ENCODE data around the gene SEC11C. TPM values are rescaled to one million over a fixed set of nuclear protein-coding genes. Genes with fewer than 3 reads are reported as not detected.
A peak's percentile ranks its signal among the peaks of the same experiment; 100 is the strongest.

SEC11C gene
- polyA plus RNA-seq, 1 of the 3 experiments (the other 2 are of a cell fraction): 21.7 TPM

- WGBS (ENCODE audit: low lambda C conversion rate): 38% methylated on average over 4 of the region's 4 CpGs
- DNase-seq: no peak
- Histone ChIP-seq H3K79me2 (ENCODE audit: insufficient read depth) (no peaks in the 10 kb centered on the region), H4K20me1 (ENCODE audit: insufficient read depth) (no peaks in the 10 kb centered on the region), H3K9ac (no peak overlapping the region), H2AFZ (ENCODE audit: low read depth) (no peak overlapping the region), H3F3A (replicated peaks; ENCODE audit: insufficient read depth) (no peaks in the 10 kb centered on the region), H3K9me3 (no peaks in the 10 kb centered on the region), H3K9me2 (no peaks in the 10 kb centered on the region), H3K4me3 (ENCODE audit: low read depth in 2 of 2, low read length in 1 of 2) (no peak overlapping the region), H3K4me2 (no peak overlapping the region), H3K27me3 (ENCODE audit: insufficient read depth) (peaks cover 15% of the 10 kb centered on the region; the same call in 1 of the 2 replicates), H3K4me1 (ENCODE audit: control insufficient read depth in 1 of 2, insufficient read depth in 2 of 2, low read depth in 1 of 2, low read length in 1 of 2) (peaks cover 0 to 10% of the 10 kb centered on the region in 2 experiments; a peak in 1 of 4 replicates), H3K36me3 (replicated peaks in 1 of 2; ENCODE audit: control insufficient read depth in 1 of 2, insufficient read depth in 2 of 2, low read length in 1 of 2) (no peaks in the 10 kb centered on the region), H3K27ac (ENCODE audit: low read depth in 2 of 2, low read length in 1 of 2) (no peak overlapping the region)
- TF ChIP-seq IRF3 (IDR thresholded peaks at IDR 0.05; ENCODE audit: low read depth, low read length) (no peak), MXI1 (IDR thresholded peaks at IDR 0.05; ENCODE audit: low read depth, low read length) (no peak), RAD21 (IDR thresholded peaks at IDR 0.05; ENCODE audit: low read length) (no peak), TCF12 (IDR thresholded peaks at IDR 0.05) (no peak), NFIC (IDR thresholded peaks at IDR 0.05; ENCODE audit: borderline replicate concordance) (no peak), FOXJ3 (CRISPR knock-in tag; IDR thresholded peaks at IDR 0.05) (no peak), SMC3 (IDR thresholded peaks at IDR 0.05; ENCODE audit: low read depth, low read length) (no peak), ELF1 (IDR thresholded peaks at IDR 0.05) (no peak), FOXM1 (IDR thresholded peaks at IDR 0.05; ENCODE audit: low read depth) (no peak), TEAD4 (IDR thresholded peaks at IDR 0.05; ENCODE audit: borderline replicate concordance, insufficient read depth) (no peak), MEF2A (IDR thresholded peaks at IDR 0.05; ENCODE audit: borderline replicate concordance, low read depth) (no peak), USF2 (IDR thresholded peaks at IDR 0.05; ENCODE audit: borderline replicate concordance, low read depth, low read length) (no peak), MAX (IDR thresholded peaks at IDR 0.05; ENCODE audit: low read depth) (no peak)
- CTCF ChIA-PET: interaction anchor here (1.0 kb wide), 1 partner anchor 334 kb away, joined by 3 read pairs; no protein-coding TSS in a partner anchor
- POLR2A ChIA-PET: no interaction called here
These were observed 37.8 kb upstream of the SEC11C start for GRCh38 chr18:59101830-59102414.

GRCh38 chr18:59109375-59109774 lies 30.3 kb upstream of the SEC11C start:
- Histone ChIP-seq H3F3A (replicated peaks; ENCODE audit: insufficient read depth) (no peaks in the 10 kb centered on the region), H3K79me2 (ENCODE audit: insufficient read depth) (no peaks in the 10 kb centered on the region), H4K20me1 (ENCODE audit: insufficient read depth) (no peaks in the 10 kb centered on the region), H3K36me3 (replicated peaks in 1 of 2; ENCODE audit: control insufficient read depth in 1 of 2, insufficient read depth in 2 of 2, low read length in 1 of 2) (no peaks in the 10 kb centered on the region), H3K27ac (ENCODE audit: low read depth in 2 of 2, low read length in 1 of 2) (no peak overlapping the region), H3K4me1 (ENCODE audit: control insufficient read depth in 1 of 2, insufficient read depth in 2 of 2, low read depth in 1 of 2, low read length in 1 of 2) (peaks cover 7 to 12% of the 10 kb centered on the region in 2 experiments; a peak in 3 of 4 replicates), H3K4me2 (no peak overlapping the region), H3K4me3 (ENCODE audit: low read depth in 2 of 2, low read length in 1 of 2) (no peak overlapping the region), H3K27me3 (ENCODE audit: insufficient read depth) (no peaks in the 10 kb centered on the region; the same call in 1 of the 2 replicates), H3K9ac (no peak overlapping the region), H2AFZ (ENCODE audit: low read depth) (no peak overlapping the region), H3K9me3 (no peaks in the 10 kb centered on the region), H3K9me2 (no peaks in the 10 kb centered on the region)
- DNase-seq: peak; percentile 57
- WGBS (ENCODE audit: low lambda C conversion rate): 33% methylated on average over 5 of the region's 6 CpGs
- TF ChIP-seq PBX3 (IDR thresholded peaks at IDR 0.05) (no peak), FOSL2 (IDR thresholded peaks at IDR 0.05; ENCODE audit: borderline replicate concordance, low read depth) (no peak), MAX (IDR thresholded peaks at IDR 0.05; ENCODE audit: low read depth) (no peak), IRF3 (IDR thresholded peaks at IDR 0.05; ENCODE audit: low read depth, low read length) (no peak), NRF1 (IDR thresholded peaks at IDR 0.05; ENCODE audit: low read depth, low read length) (no peak), FOXJ3 (CRISPR knock-in tag; IDR thresholded peaks at IDR 0.05) (no peak), TEAD4 (IDR thresholded peaks at IDR 0.05; ENCODE audit: borderline replicate concordance, insufficient read depth) (no peak), GATA2 (CRISPR knock-in tag; IDR thresholded peaks at IDR 0.05) (no peak), USF1 (IDR thresholded peaks at IDR 0.05; ENCODE audit: borderline replicate concordance, low read depth) (no peak), CHD2 (IDR thresholded peaks at IDR 0.05; ENCODE audit: low read length, partially characterized antibody) (no peak), RCOR1 (IDR thresholded peaks at IDR 0.05; ENCODE audit: low read length) (no peak), SMC3 (IDR thresholded peaks at IDR 0.05; ENCODE audit: low read depth, low read length) (no peak)
- CTCF ChIA-PET: interaction anchor here (0.9 kb wide), 1 partner anchor 345 kb away, joined by 3 read pairs; no protein-coding TSS in a partner anchor
- POLR2A ChIA-PET: no interaction called here

Data from SK-N-SH (cell line).